Mucosa of rectum (tissue), 2 donors: ENCODE data around the gene STING1.
"Not testable (repeated sequence)": the region's sequence is repeated elsewhere in the genome, so short reads cannot be mapped to it uniquely, and the experiment has no call there.

Experiments
- H3K27ac ChIP-seq, 2 donors: one replicate each; pipeline ENCODE4 v1.7.0; 2013; ENCODE audit warnings: inconsistent platforms in 2 of 2, low read depth in 2 of 2, low read length in 2 of 2
- H3K27me3 ChIP-seq, 2 donors: one replicate each; pipeline ENCODE4 v1.7.0; 2013; ENCODE audit warnings: low read length in 2 of 2; ENCODE audit not compliant: control insufficient read depth in 2 of 2, insufficient read depth in 2 of 2
- H3K36me3 ChIP-seq, 2 donors: one replicate each; pipeline ENCODE4 v1.7.0; 2013; ENCODE audit warnings: low read length in 2 of 2; ENCODE audit not compliant: control insufficient read depth in 2 of 2, insufficient read depth in 2 of 2
- H3K4me1 ChIP-seq, 2 donors: one replicate each; pipeline ENCODE4 v1.7.0; 2013; ENCODE audit warnings: low read length in 2 of 2, mild to moderate bottlenecking in 1 of 2; ENCODE audit not compliant: control insufficient read depth in 2 of 2, insufficient read depth in 2 of 2
- H3K4me3 ChIP-seq, 2 donors: one replicate each; pipeline ENCODE4 v1.7.0; 2013; ENCODE audit warnings: low read length in 2 of 2
- H3K9ac ChIP-seq, 2 donors: one replicate each; pipeline ENCODE4 v1.7.0; 2013; ENCODE audit warnings: low read length in 2 of 2, low read depth in 1 of 2, mild to moderate bottlenecking in 1 of 2
- H3K9me3 ChIP-seq, 2 donors: one replicate each; pipeline ENCODE4 v1.7.0; 2013; ENCODE audit warnings: low read length in 2 of 2; ENCODE audit not compliant: control insufficient read depth in 2 of 2
- donor health status: healthy.
- donor health status: Normal muscosa, but diverticular disease.

The STING1 gene

DNA sequence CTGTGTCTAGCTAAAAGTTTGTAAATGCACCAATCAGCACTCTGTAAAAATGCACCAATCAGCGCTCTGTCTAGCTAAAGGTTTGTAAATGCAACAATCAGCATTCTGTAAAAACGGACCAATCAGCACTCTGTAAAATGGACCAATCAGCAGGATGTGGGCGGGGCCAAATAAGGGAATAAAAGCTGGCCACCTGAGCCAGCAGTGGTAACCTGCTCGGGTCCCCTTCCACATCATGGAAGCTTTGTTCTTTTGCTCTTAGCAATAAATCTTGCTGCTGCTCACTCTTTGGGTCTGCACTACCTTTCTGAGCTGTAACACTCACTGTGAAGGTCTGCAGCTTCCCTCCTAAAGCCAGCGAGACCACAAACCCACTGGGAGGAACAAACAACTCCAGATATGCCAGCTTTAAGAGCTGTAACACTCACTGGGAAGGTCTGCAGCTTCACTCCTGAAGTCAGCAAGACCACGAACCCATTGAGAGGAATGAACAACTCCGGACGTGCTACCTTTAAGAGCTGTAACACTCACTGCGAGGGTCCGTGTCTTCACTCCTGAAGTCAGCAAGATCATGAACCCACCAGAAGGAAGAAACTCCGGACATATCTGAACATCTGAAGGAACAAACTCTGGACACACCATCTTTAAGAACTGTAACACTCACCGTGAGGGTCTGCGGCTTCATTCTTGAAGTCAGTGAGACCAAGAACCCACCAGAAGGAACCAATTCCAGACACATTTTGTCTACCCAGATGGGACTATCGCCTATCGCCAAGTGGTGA, 20.7 kb upstream of the STING1 start:
- H3K36me3 ChIP-seq, H3K4me1 ChIP-seq, H3K9me3 ChIP-seq, H3K27me3 ChIP-seq, H3K9ac ChIP-seq, H3K4me3 ChIP-seq, H3K27ac ChIP-seq: not testable (repeated sequence)

DNA sequence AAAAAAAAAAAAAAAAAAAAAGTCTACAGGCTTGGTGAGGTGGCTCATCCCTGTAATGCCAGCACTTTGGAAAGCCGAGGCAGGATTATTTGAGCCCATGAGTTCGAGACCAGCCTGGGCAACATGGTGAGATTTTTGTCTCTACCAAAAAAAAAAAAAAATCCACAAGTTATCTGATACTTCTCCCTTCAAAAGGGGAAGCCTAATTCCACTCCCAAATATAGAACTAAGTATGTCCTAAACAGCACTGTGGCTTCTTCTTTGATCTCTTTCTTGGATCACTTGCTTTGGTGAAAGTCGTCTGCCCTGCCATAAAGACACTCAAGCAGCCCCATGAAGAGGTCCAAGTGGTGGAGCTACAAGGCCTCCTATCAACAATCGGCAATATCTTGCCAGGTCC, 18.8 kb upstream of the STING1 start:
- H3K4me3 ChIP-seq = no peak overlapping the region
- H3K9me3 ChIP-seq = no peaks in the 10 kb centered on the region
- H3K27ac ChIP-seq = no peak overlapping the region
- no peak overlapping the region for H3K9ac ChIP-seq
- H3K27me3 ChIP-seq = no peaks in the 10 kb centered on the region
- H3K36me3 ChIP-seq = no peaks in the 10 kb centered on the region
- no peaks in the 10 kb centered on the region for H3K4me1 ChIP-seq

DNA sequence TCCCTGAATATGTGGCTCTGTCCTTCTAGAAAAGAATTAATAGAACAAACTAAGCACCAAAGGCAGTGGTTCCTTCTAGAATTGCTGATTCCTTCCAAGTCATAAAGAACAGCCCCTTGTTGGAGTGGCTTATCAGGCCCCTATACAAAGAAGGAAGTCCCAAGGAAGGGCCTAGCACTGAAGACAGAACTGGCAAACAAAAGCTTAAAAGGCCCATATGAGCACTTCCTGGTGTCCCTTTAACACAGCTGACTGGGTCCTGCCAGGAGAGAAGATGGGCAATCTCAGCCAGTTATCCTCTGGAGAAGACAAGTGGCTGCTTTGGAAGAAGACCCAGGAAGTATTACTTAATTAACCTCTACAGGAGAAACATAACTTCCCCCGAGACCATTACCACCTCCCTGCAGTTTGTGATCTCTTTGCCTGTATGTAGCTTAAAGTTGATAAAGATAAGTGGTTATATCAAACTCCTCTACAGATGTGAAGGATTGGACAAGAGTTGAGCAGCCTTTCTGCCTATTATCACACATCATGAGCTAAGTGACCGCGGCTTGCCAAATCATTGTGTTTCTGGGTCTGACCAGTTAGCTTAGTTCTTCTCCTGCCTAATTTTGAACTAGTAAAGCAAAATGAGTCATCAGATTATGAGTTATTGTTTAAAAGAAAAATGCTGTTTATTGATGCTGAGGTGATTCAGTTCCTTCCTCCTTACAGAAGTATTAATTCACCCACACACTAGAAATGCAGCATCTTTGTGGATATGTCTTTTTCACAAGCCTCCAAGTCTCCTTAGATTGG, 13.3 kb upstream of the STING1 start:
- no peak overlapping the region for H3K4me3 ChIP-seq
- H3K27me3 ChIP-seq = no peaks in the 10 kb centered on the region
- H3K9me3 ChIP-seq = no peaks in the 10 kb centered on the region
- no peak overlapping the region for H3K27ac ChIP-seq
- H3K9ac ChIP-seq = no peak overlapping the region
- peaks cover 0 to 6% of the 10 kb centered on the region in 2 donors for H3K4me1 ChIP-seq
- H3K36me3 ChIP-seq = no peaks in the 10 kb centered on the region

DNA sequence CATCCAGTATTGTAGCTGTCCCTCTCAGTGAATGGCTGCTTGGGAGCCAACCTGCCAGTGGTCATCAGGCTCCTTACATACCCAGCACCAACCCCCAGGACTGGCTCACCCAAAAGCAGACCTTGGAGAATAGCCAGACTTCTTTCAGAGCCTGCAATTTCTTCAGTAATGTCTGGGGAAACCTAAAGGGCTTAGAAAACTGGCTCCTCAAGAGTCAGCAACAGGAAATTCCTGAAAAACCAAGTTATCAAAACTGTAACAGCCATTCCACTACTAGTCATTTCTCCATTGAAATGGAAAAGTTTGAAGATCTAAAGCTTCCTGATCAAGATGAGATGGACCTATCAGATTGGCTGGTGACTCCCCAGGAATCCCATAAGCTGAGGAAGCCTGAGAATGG, 12.3 kb upstream of the STING1 start:
- Histone ChIP-seq H3K9me3 (no peaks in the 10 kb centered on the region), H3K27ac (no peak overlapping the region)

DNA sequence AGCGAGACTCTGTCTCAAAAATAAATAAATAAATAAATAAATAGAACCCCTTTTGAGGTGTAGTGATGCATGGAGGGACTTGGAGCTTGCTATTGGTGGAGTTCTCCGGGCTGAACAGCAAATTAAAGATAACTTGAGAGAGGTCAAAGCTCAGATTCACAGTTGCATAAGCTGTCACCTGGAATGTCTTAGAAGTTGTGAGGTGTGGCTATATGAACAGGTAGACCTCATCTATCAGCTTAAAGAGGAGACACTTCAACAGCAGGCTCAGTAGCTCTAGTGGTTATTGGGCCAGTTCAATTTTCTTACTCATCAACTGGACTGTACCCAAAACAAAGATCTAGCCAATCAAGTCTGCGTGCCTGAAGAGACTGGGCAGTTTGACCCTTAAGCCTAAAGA, 11.7 kb upstream of the STING1 start:
- H3K27me3 ChIP-seq = no peaks in the 10 kb centered on the region
- H3K9ac ChIP-seq = no peak overlapping the region
- no peak overlapping the region for H3K27ac ChIP-seq
- no peaks in the 10 kb centered on the region for H3K36me3 ChIP-seq
- peaks cover 0 to 6% of the 10 kb centered on the region in 2 donors for H3K4me1 ChIP-seq
- H3K9me3 ChIP-seq = no peaks in the 10 kb centered on the region
- H3K4me3 ChIP-seq = no peak overlapping the region

More for the DNA sequence above, 12.3 kb upstream of the STING1 start:
- Histone ChIP-seq H3K4me1 (peaks cover 0 to 6% of the 10 kb centered on the region in 2 donors), H3K9ac (no peak overlapping the region), H3K4me3 (no peak overlapping the region), H3K36me3 (no peaks in the 10 kb centered on the region), H3K27me3 (no peaks in the 10 kb centered on the region)

DNA sequence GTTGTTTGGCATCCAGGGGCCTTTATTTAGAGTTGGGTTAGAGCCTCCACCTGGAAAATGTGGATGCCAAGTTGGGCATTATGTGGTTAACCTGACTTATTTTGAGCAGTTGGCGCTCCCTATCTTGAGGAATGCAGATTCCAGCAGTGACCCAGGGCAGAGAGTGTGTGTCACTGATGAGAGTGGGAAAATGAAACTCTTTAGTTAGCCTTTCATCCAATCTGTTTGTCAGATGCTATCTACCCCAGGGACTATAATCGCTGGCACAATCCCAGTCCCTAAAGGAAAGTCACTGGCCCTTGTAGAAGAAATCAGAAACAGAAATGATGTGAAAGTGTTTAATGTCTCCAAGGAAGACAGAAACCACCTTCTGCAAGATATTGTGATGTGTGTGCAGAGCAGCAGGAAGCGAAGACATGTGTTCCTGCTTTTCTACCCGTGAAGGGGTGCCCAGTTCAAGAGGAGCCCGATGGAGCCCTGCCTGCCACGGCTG, 10.2 kb upstream of the STING1 start:
- Histone ChIP-seq H3K36me3 (no peaks in the 10 kb centered on the region), H3K27ac (no peak overlapping the region), H3K9ac (no peak overlapping the region), H3K4me1 (peaks cover 0 to 6% of the 10 kb centered on the region in 2 donors), H3K9me3 (no peaks in the 10 kb centered on the region), H3K4me3 (peak overlapping the region in 1 of 2 donors; percentile 4), H3K27me3 (no peaks in the 10 kb centered on the region)

DNA sequence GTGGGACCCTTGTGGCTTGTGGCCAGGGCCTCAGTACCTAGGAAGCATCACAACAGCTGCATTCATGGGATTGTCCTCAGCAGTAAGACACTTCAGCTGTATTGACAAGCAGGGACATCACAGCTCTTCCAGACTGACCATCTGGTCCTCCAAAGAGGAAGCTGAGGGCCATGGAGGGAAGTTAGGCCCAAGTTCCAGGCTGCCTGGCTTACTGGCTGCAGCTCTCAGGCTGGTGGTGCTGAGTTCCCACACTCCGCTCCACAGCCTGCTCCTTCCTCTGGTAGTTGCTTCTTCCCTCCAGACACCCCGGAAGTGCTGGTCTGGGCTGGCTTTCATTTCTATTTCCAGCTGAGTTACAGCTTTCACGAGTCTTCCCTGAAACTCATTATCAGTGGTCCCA, 5.7 kb upstream of the STING1 start:
- peaks cover 0 to 6% of the 10 kb centered on the region in 2 donors for H3K4me1 ChIP-seq
- no peaks in the 10 kb centered on the region for H3K36me3 ChIP-seq
- H3K27me3 ChIP-seq = no peaks in the 10 kb centered on the region
- H3K9ac ChIP-seq = no peak overlapping the region
- H3K4me3 ChIP-seq = no peak overlapping the region
- no peaks in the 10 kb centered on the region for H3K9me3 ChIP-seq
- peak overlapping the region in 1 of 2 donors; percentile 68 for H3K27ac ChIP-seq

DNA sequence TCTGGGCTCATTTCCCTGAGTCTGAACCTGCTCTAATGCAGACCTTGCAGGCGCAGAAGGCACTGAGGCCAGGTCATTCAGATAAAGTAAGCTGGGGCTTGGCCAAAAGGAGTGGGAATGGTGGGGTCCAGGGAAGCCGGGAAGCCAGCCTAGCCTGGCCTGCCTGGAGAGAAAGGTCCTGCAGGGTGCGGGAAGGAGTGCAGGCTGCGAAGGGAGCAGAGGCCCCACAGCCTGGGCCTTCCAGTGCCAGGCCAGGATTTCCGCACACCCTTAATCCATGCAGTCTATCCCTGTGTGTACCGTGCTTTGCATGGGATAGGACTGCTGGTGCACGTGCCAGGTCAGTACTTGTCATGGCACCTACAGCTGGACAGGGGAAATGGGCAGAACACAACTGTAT, 3.6 kb upstream of the STING1 start:
- Histone ChIP-seq H3K9me3 (no peaks in the 10 kb centered on the region), H3K9ac (no peak overlapping the region), H3K27me3 (no peaks in the 10 kb centered on the region), H3K36me3 (no peaks in the 10 kb centered on the region), H3K27ac (no peak overlapping the region), H3K4me3 (no peak overlapping the region), H3K4me1 (peaks cover 17 to 19% of the 10 kb centered on the region in 2 donors)

DNA sequence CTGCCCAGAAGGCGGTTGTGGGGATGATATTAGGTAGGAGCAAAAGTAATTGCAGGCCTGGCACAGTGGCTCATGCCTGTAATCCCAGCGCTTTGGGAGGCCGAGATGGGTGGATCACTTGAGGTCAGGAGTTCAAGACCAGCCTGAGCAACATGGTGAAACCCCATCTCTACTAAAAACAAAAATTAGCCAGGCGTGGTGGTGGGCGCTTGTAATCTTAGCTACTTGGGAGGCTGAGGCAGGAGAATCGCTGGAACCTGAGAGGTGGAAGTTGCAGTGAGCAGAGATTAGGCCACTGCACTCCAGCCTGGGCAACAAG, 291 bp upstream of the STING1 start:
- H3K9me3 ChIP-seq, H3K27me3 ChIP-seq, H3K36me3 ChIP-seq: not testable (repeated sequence)
- Histone ChIP-seq H3K27ac (peak overlapping the region; percentile 88 to 91), H3K4me3 (peak overlapping the region in 1 of 2 donors; percentile 69), H3K4me1 (peaks cover 25 to 28% of the 10 kb centered on the region in 2 donors), H3K9ac (peak overlapping the region in 1 of 2 donors; percentile 78)

DNA sequence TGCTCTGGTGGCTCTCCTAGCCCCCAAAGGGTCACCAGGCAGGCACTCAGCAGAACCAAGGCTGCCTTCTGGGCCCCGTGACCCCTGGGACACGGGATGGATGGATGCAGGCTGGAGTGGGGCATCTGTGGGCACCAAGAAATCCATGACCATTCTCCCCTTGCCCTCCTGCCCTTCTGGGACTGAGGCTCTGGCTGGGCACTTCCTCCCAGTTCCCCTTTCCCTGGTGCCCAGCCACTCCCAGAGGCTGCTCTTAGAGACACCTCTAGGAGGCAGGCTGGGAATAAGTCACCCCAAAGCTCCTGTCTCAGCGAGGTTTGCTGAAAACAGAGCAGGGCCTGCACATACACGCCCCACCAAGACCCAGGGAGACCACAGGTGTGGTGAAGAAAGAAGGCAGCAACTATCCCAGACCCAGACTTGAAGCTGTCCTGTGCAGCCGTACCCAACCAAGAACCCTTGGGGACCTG, 943 bp downstream of the STING1 start:
- H3K4me1 ChIP-seq = peaks cover 25 to 28% of the 10 kb centered on the region in 2 donors
- H3K27ac ChIP-seq = peak overlapping the region; percentile 88 to 91
- peaks cover 7 to 16% of the 10 kb centered on the region in 2 donors for H3K36me3 ChIP-seq
- no peaks in the 10 kb centered on the region for H3K27me3 ChIP-seq
- no peaks in the 10 kb centered on the region for H3K9me3 ChIP-seq
- peak overlapping the region; percentile 76 to 78 for H3K9ac ChIP-seq
- peak overlapping the region; percentile 65 to 69 for H3K4me3 ChIP-seq
